ENCODE results near the gene NOM1. TPM values are rescaled to one million over a fixed set of nuclear protein-coding genes. Genes with fewer than 3 reads are reported as not detected.

The NOM1 gene
- total RNA-seq, 1 donor from 2014 or later, result 17.6 TPM

GRCh38 chr7:156962897-156963296, 13.4 kb downstream of the NOM1 start:
- TF ChIP-seq, protein P1, sequence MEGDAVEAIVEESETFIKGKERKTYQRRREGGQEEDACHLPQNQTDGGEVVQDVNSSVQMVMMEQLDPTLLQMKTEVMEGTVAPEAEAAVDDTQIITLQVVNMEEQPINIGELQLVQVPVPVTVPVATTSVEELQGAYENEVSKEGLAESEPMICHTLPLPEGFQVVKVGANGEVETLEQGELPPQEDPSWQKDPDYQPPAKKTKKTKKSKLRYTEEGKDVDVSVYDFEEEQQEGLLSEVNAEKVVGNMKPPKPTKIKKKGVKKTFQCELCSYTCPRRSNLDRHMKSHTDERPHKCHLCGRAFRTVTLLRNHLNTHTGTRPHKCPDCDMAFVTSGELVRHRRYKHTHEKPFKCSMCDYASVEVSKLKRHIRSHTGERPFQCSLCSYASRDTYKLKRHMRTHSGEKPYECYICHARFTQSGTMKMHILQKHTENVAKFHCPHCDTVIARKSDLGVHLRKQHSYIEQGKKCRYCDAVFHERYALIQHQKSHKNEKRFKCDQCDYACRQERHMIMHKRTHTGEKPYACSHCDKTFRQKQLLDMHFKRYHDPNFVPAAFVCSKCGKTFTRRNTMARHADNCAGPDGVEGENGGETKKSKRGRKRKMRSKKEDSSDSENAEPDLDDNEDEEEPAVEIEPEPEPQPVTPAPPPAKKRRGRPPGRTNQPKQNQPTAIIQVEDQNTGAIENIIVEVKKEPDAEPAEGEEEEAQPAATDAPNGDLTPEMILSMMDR (IDR thresholded peaks at IDR 0.05; ENCODE audit: insufficient read depth, low read length, severe bottlenecking), result no peak
- Histone ChIP-seq H3K4me3 (ENCODE audit: low read depth, low read length) (no peak overlapping the region), H3K27me3 (ENCODE audit: control insufficient read depth, insufficient read depth, low read length) (no peaks in the 10 kb centered on the region), H3K36me3 (ENCODE audit: control insufficient read depth, insufficient read depth, low read length) (peaks cover 33% of the 10 kb centered on the region)
- no peak for FAIRE-seq
- DNase-seq (ENCODE audit: low read depth), result no peak

DNA sequence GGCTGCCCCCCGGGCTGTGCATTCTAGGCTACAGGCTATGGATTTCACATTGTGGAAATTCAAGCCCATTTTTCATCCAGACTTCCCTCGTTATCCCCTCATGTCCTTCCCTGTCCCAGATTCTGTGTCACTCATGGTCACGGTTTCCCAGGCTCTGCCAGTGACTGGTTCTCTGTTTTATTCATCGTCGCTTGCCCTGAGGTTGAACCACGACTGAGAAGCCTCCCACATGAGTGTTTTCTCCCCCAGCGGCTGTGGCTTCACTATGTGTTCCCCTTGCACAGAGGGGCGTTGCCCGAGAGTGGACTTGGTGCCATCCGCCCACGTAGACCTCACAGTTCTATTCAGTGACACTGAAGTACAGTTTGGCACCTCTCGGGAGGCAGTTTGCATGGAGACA, 14.0 kb downstream of the NOM1 start:
- FAIRE-seq, result no peak
- Histone ChIP-seq H3K36me3 (ENCODE audit: control insufficient read depth, insufficient read depth, low read length) (peaks cover 29% of the 10 kb centered on the region), H3K4me3 (ENCODE audit: low read depth, low read length) (no peak overlapping the region), H3K27me3 (ENCODE audit: control insufficient read depth, insufficient read depth, low read length) (no peaks in the 10 kb centered on the region)
- DNase-seq (ENCODE audit: low read depth), result no peak
- TF ChIP-seq, protein P1 (IDR thresholded peaks at IDR 0.05; ENCODE audit: insufficient read depth, low read length, severe bottlenecking), result no peak

DNA sequence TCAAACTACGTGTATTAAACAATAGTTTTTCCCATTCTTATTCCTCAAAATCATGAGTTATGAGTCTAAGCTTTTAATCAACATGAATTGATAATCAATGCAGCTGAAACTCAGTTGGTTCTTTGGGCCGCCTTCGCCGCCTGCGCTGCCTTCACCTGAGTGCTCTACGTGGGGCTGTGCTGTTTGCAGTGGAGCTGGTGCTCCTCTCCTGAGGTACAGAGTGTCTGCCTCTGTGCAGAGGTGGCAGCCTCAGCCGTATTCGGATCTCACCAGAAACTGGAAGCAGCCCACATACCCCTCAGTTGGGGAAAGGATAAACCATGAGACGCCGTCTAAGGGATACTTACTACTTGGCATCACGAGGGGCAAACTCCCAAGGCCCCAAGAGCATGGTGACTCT, 15.5 kb downstream of the NOM1 start:
- TF ChIP-seq, protein P1 (IDR thresholded peaks at IDR 0.05; ENCODE audit: insufficient read depth, low read length, severe bottlenecking), result no peak
- Histone ChIP-seq H3K4me3 (ENCODE audit: low read depth, low read length) (no peak overlapping the region), H3K36me3 (ENCODE audit: control insufficient read depth, insufficient read depth, low read length) (peaks cover 25% of the 10 kb centered on the region), H3K27me3 (ENCODE audit: control insufficient read depth, insufficient read depth, low read length) (no peaks in the 10 kb centered on the region)
- no peak for FAIRE-seq
- DNase-seq (ENCODE audit: low read depth), result no peak

DNA sequence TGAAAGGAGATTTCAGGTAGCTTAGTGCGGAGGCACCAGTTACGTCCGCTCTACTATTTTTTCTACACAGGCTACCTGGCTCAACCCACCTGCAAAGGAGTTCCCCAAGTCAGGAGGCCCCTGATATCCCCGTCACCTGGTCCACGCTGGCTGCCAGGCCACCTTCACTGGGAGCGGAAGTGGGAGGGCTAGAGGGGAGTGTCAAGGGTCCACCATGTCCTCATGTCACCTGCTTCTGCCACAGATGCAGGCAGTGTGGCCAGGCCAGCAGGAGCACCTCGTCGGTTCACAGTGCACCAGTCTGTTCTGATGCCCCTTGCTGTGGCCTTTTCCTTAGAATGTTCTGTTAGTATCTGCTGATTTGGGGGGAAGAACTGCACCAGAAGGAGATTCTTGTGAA, 16.9 kb downstream of the NOM1 start:
- DNase-seq (ENCODE audit: low read depth) (no peak), FAIRE-seq (no peak)
- TF ChIP-seq, protein P1 (IDR thresholded peaks at IDR 0.05; ENCODE audit: insufficient read depth, low read length, severe bottlenecking), result no peak
- Histone ChIP-seq H3K27me3 (ENCODE audit: control insufficient read depth, insufficient read depth, low read length) (no peaks in the 10 kb centered on the region), H3K4me3 (ENCODE audit: low read depth, low read length) (no peak overlapping the region), H3K36me3 (ENCODE audit: control insufficient read depth, insufficient read depth, low read length) (peaks cover 17% of the 10 kb centered on the region)

DNA sequence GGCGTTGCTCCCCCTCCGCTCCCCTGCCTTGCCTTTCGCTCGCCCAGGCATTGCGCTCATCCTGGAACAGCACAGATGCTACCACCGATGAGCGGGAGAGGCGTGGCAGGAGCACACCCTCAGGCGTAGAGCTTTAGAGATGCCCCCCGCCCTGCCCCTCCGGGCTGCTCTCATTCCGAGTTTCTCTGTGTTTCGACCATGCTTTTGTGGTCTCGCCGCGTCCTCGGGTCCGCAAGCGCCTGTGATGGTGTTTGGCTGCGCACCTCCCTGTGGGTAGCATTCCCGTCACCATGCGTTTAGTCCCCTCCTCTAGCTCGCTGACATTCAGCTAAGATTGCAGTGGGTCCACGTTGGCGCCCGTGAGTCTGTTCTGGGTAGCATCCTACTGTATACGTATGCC, 18.7 kb downstream of the NOM1 start:
- FAIRE-seq (no peak), DNase-seq (ENCODE audit: low read depth) (no peak)
- no peak overlapping the region for H3K4me3 ChIP-seq (ENCODE audit: low read depth, low read length)
- TF ChIP-seq, protein P1 (IDR thresholded peaks at IDR 0.05; ENCODE audit: insufficient read depth, low read length, severe bottlenecking), result no peak
- peaks cover 14% of the 10 kb centered on the region for H3K36me3 ChIP-seq (ENCODE audit: control insufficient read depth, insufficient read depth, low read length)
- H3K27me3 ChIP-seq (ENCODE audit: control insufficient read depth, insufficient read depth, low read length), result no peaks in the 10 kb centered on the region

DNA sequence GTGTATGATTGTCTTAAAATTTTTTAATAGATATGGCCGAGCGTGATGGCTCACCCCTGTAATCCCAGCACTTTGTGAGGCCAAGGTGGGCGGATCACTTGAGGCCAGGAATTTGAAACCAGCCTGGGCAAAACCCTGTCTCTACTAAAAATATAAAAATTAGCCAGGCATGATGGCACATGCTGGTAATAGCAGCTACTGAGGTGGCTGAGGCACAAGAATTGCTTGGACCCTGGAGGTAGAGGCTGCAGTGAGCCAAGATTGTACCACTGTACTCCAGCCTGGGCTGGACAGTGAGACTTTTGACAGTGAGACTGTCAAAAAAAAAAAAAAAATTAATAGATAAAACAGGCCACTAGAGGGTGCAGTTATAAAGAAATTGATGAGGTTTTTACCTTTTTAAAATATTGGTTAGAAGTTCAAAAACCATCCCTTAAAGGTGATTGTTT, 20.5 kb downstream of the NOM1 start:
- DNase-seq (ENCODE audit: low read depth), result peak; percentile 83
- TF ChIP-seq, protein P1 (IDR thresholded peaks at IDR 0.05; ENCODE audit: insufficient read depth, low read length, severe bottlenecking), result peak; percentile 33
- no peak overlapping the region for H3K4me3 ChIP-seq (ENCODE audit: low read depth, low read length)
- FAIRE-seq, result no peak
- H3K27me3 ChIP-seq (ENCODE audit: control insufficient read depth, insufficient read depth, low read length), result no peaks in the 10 kb centered on the region
- peaks cover 9% of the 10 kb centered on the region for H3K36me3 ChIP-seq (ENCODE audit: control insufficient read depth, insufficient read depth, low read length)

Data from bronchial epithelial cell (primary cell).